GM19193 (cell line): ENCODE data around the gene TAL1.

Experiments
- POLR2A ChIP-seq: IDR thresholded peaks from 4 replicates; pipeline ENCODE4 v1.6.1; 2011; ENCODE audit not compliant: insufficient read depth, insufficient read length; ENCODE audit errors: extremely low read depth

TAL1 gene

DNA sequence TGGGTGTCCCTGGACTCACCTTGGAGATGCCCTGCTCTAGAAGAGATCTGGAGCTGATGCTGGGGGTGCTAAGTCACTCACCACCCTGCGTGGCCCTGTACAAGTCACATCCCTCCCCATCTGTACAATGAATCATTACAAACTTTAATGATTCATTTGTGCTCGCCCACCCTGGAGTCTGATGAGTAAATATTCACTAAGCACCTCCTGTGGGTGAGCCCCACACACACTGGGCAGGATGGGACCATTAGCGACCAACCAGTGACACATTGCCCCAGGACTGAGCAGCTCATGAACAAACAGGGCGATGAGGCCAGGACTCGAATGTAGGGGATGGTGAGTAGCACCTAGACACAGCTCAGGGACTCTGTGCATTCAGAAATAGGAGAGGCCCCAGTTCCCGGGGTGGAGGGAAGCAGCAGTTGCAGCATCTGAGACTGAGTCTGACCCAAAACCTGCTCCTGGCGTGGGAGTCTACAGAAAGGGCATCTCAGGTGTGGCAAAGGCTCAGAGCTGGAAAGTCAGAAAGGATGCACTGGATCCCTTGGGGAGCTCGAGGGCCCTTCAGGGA lies 24.1 kb downstream of the TAL1 start:
- TF ChIP-seq POLR2A = no peak

DNA sequence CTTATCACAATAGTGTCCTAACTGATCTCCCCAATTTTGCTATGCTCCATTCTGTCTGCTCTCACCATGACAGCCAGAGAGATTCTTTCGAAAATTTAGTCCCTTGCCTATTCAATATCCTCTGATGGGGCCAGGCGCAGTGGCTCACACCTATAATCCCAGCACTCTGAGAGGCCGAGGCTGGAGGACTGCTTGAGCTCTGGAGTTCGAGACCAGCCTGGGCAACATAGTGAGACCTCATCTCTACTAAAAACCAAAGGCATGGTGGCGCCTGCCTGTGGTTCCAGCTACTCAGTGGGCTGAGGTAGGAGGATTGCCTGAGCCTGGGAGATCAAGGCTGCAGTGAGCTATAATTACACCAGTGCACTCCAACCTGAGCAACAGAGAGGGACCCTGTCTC lies 26.1 kb downstream of the TAL1 start:
- no peak for TF ChIP-seq POLR2A

DNA sequence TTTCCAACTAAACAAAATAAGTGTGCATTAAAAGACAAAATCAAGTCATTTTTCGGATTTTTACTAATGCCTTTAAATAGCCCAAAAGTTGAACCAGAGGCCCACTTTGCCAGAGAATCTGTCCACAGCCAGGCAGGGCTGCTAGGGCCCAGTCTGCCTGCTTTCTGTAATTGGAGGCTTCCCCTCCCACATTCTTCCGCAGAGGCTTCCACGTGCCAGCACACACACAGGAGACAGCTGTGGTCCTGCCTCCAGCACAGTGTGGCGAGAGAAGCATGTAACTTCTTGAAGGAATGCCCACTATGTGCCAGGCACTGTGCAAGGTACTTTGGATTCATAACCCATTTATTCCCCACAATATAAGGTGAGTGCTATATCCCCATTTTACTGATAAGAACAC lies 30.8 kb downstream of the TAL1 start:
- TF ChIP-seq POLR2A = no peak

- TF ChIP-seq POLR2A = no peak
Measured at GRCh38 chr1:47198214-47198613, 33.8 kb downstream of the TAL1 start.

DNA sequence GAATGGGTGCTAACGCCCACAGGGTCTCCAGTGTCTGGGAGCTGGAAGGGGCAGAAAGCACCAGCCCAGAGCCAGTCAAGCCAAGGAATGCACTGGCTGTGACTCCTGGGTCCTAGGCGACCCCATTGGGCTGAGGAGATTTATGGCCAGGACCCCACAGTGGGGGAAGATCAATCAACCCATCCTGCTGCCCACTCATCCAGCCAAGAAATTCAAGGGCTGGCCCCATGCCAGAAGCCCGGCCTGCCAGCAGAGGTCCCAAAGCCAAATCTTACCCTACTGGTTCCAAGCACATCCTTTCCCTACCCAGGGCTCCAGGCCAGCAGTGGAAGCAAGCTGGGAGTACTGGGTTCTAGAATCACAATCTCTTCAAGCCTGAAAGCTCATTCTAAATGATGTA lies 35.4 kb downstream of the TAL1 start:
- TF ChIP-seq POLR2A = no peak

- no peak for TF ChIP-seq POLR2A
Measured at GRCh38 chr1:47194311-47194710, 37.7 kb downstream of the TAL1 start.

- no peak for TF ChIP-seq POLR2A
Measured at GRCh38 chr1:47192458-47193384, 39.3 kb downstream of the TAL1 start.

GRCh38 chr1:47191940-47192457 lies 40.0 kb downstream of the TAL1 start:
- no peak for TF ChIP-seq POLR2A

DNA sequence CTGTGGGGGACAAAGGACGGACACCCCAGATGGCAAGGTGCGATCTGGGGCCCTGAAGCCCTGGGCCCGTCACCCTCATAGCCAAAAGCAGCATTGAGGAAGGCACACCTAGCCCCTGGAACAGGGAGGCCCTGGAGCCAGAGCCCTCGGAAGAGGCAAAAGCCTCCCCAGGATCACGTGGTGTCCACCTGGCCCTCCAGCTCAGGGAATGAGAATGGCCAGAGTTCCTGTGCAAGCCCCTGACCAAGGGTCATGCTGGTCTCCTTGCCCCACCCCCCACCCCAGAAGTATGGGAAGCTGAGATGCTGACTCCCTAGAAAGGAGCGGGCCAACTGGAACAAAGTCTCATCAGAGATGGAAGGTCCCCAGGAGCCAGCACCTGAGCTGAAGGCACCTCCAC lies 41.2 kb downstream of the TAL1 start:
- TF ChIP-seq POLR2A = no peak

DNA sequence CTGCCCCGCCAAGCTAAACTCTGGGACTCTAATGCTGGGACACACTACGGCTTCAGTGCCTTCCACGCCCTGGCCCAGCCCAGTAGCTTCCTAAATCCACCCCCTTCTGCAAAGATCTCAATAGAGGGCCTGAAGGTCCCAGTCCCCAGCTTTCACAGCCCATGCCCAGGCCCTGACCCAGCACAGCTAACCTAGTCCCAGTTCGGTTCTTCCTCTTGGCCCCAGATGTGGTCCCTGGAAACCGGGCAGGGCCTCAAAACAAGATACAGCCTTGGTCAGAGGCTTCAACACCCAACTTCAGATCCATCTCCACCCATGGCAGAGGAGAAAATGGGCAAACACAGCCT lies 41.5 kb downstream of the TAL1 start:
- TF ChIP-seq POLR2A = no peak

DNA sequence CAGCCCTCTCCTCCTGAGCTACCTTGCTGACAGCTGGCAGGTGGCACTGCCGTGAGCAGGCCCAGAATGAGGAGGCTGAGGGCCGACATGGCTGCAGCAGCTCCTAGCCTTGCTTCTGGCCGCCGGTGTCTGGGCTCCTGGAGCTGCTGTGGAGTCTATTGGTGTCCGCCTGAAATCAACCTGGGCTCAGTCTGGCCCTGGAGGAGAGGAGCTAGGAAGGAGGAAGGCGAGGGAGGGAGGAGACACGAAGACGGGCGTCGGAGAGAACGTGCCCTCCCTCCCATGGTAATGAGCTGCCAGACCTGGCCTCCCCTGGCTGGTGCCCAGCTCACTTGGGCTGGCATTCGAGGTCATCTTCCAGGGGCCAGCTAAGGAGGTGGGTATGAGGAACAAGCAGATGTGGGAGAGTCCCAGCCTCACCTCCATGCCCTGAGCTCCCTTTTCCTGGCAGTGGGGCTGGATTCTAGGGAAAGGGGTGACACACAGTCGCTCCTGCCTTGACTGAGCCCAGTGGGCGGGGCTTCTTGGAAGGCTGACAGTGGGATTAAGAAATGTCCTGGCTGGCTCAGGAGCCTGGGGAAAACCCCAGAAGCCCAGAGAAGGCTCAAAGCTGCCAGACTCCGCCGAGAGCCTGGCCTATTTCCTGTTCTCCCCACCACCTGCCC lies 42.0 kb downstream of the TAL1 start, which contains the start of gene PDZK1IP1:
PDZK1IP1 (minus strand) TSS at position 193 of the 665 bp plus-strand sequence; CDS start at position 89, 104 bp downstream.
- TF ChIP-seq POLR2A = no peak

- no peak for TF ChIP-seq POLR2A
Measured at GRCh38 chr1:47188791-47189785, 42.9 kb downstream of the TAL1 start.

DNA sequence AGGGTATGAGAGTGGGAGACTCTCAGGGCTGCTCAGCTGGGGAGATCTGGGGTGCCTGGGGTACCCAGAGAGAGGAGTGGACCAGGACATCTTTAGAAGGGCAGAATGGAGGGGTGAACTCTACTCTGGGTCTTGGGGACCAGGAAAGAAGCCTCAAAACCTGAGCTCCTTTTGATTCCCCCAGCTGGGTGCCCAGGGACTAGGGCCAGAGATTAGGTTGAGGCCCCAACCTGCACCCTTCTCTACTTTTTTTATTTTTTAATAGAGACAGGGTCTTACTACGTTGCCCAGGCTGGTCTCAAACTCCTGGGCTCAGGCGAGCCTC lies 44.1 kb downstream of the TAL1 start:
- no peak for TF ChIP-seq POLR2A

- TF ChIP-seq POLR2A = no peak
Measured at GRCh38 chr1:47187231-47187925, 44.6 kb downstream of the TAL1 start.
